GM11168 (cell line): Measurements from ENCODE around the gene GALNT9.
"Not testable (repeated sequence)": the region's sequence is repeated elsewhere in the genome, so short reads cannot be mapped to it uniquely, and the experiment has no call there.

Source experiments
- in situ Hi-C: fragments of 300-500 bp; cut with MboI; formaldehyde crosslinking; loops from one replicate; pipeline ENCODE4 v1.12.0; 2022; ENCODE audit warnings: low sequenced_read_pairs; ENCODE audit not compliant: unreplicated experiment

GALNT9 gene

DNA sequence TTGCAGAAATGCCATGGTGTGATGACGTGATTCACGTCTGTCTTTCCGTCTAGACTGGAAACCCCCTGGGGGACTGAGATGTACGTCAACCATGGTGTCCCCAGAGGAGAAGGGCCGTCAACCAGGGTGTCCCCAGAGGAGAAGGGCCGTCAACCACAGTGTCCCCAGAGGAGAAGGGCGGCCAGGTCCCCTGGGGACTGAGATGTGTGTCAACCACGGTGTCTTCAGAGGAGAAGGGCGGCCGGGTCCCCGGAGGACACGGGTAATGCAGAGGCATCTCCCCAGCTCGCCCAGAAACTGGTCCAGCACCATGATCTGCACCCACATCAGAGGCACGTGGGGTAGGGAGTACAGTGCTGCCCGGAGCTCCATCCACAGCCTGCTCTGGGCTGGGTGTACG lies 30.6 kb upstream of the GALNT9 start:
- in situ Hi-C loops, result no loop called here

DNA sequence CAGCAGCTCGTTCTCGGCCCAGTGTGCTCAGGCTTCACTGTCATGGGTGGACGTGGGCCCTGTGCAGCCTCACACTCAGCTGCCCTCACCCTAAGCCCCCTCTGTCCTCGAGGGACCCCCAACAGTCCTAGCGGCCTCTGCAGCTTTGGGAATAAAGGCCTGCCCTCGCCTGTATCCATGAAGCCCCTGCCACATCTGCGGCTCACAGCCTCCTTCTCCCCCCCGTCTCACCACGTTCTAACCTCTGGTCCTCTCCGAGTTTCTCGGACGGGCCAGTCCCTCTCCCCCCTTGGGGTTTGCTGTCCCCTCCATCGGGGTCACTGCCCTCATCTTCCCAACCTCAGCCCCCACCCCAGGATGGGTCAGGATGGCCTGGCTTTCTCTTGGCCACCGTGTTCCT lies 30.2 kb upstream of the GALNT9 start:
- in situ Hi-C loops, result no loop called here

DNA sequence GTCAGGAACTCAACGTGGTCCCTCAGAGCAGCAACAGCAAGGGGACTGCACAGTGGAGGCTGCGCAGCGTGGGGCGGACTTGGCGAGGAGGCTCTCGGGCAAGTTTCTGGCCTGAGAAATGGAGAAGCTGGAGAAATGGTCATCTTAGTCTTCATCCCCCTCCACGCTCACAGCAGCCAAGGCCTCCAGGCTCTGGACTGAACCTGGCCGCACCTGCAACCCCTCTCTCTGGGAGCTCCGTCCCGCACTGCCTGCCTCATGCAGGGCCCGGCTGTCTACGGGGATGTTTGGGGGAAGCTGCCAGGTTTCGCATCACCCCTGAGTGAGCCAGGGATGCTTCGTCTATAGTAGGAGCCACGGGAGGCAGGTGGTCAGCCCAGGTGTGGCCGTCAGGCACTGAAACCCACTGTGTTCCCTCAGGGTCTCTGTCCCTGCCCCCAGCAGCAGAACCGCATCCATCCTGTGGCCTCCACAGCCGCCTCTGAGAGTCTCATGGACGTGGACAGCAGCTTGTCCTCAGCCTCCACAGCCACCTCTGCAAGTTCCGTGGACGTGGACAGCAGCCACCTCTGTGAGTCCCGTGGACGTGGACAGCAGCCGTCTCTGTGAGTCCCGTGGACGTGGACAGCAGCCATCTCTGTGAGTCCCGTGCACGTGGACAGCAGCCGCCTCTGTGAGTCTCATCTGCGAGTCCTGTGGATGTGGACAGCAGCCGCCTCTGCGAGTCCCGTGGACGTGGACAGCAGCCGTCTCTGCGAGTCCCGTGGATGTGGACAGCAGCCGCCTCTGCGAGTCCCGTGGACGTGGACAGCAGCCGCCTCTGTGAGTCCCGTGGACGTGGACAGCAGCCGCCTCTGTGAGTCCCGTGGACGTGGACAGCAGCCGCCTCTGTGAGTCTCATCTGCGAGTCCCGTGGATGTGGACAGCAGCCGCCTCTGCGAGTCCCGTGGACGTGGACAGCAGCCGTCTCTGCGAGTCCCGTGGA lies 29.1 kb upstream of the GALNT9 start:
- in situ Hi-C loops, result not testable (repeated sequence)

DNA sequence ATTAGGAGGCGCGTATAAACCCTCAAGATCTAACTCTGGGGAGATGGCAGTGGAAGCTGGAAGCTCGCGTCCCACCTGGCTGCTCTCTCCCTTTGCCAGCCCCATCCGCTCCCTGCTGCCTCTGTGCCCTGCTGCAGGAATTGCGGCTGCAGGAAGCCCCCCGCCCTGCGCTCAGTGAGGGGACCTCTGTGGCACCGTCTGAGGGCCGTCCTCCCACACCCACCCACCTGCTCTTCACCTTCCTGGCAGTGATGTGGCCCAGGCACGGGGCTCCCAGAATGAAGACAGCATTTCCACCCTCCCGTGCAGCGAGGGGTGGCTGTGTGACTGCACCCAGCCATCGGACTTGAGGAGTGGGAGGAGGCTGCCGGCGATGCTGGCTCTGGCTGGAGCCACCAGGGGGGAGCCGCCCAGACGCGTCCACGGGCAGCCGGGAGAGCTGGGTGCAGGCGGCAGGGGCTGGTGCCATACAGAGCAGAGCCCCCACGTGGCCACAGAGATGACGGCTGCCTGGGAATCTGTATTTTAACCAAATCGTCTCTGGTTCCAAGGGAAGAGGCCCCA lies 28.3 kb upstream of the GALNT9 start:
- in situ Hi-C loops, result no loop called here

DNA sequence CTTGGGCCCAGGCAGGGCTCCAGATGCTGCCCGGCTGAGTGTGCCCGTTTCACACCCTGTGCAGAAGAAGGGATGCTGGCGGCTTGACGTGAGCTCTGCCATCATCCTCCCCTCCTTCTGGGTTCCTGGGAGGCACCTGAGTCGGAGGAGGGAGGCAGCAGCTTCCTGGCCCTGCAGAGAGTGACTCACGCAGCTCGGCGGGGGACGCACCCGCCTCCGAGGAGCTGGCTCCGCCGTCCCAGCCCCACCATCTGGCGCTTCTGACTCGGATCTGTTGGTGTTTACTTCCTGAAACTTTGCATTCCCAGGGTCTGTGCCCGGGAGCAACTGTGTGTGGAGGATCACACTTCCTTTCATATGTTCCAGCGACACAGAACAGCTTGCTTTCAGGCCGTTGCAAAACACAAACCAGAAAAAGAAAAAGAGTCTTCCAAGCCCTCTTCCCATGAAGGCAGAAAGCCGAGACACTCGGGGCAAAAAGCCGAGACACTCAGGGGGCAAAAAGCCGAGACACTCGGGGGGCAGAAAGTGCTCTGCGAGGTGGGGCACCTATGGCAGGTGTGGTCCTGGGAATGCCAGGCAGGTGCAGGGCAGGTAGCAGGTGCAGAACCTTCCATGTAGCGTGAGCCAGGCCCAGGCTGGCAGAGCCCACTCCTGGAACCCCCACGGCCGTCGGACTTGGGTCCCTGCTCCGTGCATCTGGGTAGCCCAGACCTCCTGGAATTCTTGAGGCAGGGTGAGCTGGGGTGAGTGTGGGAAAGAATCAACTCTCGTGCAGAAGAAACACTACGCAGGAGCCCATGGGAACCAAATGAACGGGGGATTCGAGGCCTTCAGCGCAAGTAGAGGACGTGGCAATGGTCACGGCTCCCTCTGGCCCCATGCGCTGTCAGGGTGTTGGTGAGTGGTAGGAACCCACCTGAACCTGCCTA lies 27.6 kb upstream of the GALNT9 start:
- in situ Hi-C loops, result no loop called here

DNA sequence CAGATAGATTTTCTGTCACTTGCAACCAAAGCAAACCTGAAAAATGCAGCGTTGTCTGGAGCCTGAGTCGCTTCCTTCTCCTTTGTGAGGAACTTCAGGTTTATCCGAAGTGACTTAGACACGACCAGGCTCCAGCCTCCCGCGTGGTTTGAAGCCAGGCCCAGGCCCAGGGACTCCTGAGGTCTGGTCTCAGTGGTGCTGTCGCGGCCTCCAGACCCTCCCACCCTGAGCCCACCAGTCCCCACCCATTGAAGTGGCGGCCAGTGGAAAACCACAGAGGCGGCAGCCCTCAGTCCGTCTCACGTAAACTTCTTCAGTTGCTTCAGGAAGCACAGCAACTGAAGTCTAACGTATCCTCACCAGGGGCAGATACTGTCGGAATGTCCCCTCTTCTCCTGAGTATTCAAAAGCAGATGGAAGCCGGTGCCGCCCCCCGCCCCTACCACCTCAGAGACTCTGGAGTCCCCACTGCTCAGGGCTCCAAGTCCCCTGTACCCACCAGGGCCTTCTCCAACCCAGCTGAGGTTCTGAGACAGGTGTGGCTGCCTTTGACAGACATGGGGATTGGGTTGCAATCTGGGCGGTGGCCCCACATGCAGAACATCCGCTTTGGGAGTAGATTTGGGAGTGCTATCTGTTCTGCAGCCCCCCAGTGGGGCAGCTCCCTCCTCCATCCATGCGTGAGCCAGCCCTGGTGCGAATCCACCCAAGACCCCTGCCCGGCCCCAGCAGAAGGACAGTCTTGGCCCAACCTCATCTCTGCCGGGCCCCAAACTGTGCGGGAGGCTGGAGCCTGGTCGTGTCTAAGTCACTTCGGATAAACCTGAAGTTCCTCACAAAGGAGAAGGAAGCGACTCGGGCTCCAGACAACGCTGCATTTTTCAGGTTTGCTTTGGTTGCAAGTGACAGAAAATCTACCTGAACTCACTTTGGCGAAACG lies 26.6 kb upstream of the GALNT9 start:
- in situ Hi-C loops, result no loop called here

DNA sequence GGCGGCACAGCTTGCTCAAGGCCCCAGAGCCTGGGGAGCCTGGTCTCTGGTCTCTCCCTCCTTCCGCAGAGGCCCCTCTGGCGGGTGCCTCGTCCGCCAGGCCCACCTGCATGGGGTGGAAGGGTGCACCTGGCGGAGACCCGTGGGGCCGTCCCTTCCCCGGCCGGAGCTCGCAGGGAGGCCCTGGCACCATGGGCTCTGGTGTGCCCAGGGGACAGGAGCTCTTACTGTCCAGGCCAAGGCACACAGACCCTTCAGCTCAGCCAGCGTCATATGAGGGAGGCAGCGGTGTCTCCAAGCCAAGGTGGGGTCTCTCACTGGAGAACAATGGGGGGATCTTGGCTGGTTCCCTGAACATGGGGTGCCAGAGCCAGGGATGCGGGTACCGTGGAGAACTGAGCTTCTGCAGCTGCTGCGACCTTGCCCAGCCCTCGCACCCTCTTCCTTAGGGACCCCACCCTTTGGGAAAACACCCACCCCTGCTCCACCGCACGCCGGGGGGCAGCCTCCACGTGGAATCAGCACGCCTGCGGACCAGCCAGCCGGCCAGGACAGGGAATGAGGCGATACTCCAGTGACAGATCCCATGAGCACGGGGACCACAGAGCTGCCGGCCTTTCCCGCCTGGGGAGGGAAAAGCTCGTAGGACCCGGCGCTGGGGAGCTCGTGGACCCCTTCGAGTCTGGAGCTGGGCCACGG lies 25.7 kb upstream of the GALNT9 start:
- in situ Hi-C loops, result no loop called here

DNA sequence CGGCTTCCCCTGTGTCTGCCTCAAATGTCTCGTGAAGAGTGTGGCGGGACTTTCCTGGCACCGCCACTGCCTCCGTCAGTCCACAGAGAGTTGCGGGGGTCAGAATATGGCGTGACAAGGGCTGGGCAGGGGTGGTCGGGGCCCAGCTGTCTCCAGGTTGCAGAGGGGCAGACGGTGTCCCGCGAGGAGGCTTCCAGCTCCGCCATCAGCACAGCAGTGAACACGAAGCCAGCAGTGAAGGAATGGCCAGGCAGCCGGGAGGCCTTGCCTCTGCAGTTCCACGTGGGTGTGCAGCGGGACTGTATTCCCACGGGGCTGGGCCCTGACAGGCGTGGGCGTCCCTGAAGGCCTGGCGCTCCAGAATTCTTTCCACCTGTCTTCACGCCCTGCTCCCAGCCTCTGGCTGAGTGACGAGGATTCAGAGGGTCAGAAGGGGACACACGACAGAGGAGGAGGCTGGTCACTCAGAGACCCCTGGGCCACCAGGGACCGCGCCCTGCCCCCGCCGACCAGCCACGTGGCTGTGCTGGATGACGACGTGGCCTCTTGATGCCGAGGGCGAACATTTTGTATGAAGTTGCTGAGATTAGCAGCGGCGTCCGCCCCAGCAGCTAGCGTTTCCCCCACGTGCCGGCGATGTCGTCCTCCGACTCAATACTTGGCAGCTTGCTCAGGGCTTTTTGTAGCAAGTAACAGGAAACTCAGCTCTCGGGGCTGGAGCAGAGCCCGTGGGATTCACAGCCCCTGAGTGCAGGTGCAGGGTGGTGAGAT lies 25.0 kb upstream of the GALNT9 start:
- in situ Hi-C loops, result no loop called here

DNA sequence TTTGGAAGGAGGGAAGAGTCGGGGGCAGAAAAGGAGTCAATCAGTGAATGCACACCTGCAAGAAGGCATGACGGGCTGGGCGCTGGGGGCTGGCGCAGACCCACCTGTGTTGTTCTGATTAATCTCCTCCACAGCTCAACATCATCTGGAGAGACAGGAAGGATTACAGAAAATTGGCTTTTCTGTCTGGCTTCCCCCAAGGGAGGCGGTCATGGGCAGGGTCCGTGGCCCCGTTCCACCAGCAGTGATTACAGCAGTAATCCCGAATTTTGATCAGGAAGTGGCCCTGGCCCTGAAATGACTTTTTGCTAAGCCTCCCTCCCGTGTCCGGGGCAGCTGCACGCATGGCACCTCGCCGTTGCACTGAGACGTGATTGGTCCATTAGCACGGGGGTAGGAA lies 24.4 kb upstream of the GALNT9 start:
- in situ Hi-C loops, result no loop called here

DNA sequence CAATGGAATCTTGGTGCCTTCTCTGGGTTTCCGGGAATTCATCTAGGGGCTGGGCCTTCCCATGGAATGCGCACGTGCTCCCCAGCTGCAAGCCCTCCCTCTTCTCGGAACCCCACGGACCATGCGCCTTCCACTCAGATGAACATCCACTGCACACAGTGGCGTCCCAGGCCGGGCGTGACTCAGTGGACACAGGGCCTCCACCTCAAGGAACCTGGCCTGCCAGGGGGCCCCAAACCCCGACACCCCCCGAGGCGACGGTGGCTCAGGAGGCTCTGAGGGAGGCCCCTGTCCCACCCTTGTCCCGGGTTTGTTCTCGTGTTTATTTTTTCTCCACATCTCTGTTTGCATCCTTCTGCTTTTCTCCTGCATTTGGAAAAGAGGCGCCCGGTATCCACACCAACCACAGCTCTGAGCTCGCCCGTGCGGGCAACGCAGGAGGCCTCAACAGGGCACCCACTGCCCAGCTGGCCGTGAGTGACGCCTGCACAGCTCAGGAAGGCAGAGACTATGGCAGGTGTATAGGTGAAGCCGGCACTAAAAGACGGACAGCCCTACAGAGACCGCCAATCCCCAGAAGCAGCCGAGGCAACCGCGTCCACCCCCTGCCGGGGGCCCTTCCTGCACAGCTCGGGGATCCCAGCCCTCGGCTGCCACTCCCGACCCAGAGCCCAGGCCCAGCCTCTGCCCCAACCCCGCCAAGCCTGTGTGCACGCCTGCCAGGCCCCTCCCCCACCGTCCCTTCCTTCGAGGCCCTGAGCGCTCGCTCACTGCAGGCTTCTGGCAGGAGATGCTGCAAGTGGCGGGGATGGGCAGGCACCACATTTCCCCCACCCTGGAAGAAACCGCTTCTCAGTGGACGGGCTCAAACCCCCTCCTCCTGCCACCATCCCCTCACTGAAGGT lies 23.8 kb upstream of the GALNT9 start:
- in situ Hi-C loops, result no loop called here

DNA sequence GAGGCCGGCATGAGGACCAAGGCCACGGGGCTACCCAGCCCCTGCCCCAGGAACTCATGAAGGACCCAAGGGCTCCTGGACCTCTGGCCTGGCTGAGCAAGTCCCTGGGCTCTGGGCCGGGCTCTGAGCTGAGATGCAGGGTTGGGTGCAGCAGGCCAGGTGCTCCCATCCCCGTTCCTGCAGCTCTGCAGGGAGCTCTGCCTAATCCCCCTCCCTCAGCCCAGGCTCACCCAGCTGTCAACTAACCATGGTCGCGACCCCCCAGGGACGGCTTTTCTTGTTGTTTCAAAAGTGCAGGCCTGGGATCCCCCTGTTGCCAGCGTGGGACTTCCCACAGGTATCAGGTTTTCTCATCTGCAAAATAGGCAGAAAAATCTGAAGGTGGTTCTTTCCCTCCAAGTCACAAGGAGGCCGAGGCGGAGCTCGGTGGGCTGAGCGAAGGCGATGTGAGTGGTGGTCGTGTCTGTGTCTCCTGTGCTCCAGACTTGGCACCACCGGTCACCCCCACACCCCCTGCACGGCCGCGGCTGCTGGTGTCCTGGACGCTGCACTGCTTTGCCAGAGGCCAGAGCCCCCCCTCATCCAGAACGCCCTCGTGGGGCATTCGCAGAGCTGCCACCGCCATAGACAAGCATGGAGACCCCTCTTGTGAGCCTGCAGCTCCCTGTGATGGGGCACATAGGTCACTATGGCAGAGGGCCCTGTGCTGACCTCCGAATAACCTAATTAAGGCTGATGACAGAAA lies 22.5 kb upstream of the GALNT9 start:
- in situ Hi-C loops, result no loop called here

DNA sequence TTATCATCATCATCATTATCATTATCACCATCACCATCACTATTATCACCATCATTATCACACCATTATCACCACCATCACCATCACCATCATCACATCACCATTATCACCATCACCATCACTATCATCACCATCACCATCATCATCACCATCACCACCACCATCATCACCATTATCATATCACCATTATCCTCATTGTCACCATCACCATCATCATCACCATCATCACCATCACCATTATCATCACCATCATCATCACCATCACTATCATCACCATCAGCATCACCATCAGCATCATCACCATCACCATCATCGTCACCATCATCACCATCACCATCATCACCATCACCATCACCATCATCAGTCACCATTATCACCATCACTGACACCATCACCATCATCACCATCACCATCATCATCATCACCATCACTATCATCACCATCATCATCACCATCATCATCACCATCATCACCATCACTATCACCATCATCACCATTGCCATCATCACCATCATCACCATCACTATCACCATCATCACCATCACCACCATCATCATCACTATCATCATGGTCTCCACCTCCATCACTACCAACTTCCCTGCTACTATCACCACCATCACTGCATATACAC lies 20.2 kb upstream of the GALNT9 start:
- in situ Hi-C loops, result no loop called here

DNA sequence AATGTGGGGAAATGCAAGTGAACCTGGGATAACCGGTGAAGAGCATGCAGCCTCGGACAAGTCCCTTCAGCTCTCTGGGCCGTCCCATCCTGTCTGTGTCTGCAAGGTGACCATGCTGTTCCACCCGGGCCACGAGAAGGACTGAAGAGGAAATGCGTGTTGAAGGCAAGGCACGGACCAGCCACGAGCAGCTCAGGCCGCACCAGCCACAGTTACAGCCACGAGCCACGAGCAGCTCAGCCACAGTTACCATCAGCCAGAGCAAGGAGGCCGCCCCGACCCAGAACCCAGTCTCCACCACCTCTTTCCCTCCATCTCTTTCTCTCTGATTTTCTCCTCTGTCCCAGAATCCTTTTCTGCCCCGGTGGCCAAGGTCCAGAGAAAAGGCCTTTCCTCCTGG lies 18.8 kb upstream of the GALNT9 start:
- in situ Hi-C loops, result no loop called here

DNA sequence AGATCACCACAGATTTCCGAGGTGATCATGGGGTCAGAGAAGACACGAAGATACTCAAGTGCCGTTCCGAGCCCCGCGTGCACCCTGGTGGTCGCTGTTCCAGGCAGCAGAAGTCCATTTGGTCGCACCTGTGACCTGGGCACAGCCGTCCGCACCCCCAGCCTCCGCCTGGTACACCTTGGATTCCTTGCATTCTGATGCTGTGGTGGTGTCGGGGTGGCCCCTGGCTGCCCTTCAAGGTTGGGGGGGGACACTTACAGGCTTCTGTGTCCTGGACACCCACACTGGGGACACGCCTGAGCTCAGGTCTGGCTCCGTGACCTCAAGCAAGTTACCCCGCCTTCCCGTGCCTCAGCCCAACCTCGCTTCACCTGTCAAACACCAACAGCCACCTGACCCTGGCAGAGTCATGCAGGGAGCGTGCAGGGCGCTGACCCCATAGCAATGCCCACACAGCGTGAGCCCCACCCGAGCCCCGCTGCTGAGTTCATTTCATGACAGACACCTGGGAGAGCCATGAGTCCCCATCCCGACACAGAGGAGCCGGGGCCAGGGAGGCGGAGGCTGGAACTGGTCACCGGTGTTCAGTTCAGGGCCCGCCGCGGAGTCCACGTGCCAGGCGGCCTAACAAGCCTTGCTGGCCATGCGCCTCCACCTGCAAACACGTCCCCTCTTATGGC lies 17.9 kb upstream of the GALNT9 start:
- in situ Hi-C loops, result no loop called here

DNA sequence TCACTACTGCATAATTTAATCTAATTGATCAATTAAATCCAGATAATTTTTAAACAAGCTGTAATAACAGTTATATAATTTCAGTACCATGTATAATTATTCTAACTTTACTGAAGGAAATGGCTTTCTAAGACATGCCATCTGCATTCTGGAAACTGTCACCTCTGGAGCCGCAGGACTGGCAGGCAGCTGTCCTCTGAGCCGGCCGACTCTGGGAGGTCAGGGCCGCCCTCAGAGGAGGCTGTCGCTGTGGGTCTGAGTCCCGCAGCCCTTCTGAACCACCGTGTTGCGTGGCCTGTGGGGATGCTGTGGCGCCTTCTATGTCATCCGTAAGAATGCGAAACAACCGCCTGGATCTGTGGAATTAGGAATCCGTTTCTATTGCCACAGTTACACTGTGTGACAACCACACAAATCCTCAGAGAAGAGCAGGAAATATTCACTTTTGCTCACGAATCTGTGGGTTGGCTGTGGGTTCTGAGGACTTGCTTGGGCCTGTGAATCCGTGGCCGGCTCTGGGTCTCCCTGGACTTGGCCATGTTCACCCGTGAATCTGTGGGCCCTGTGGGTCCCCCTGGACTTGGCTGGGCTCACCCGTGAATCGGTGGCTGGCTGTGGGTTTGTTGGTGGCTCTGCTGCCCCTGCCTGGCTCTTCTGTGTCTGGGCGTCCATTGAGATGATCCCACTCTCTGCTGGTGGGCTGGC lies 17.2 kb upstream of the GALNT9 start:
- in situ Hi-C loops, result no loop called here
